Sigmoid colon (tissue), 7 donors: Measurements from ENCODE around the gene DNAJC21. TPM values are rescaled to one million over a fixed set of nuclear protein-coding genes. Genes with fewer than 3 reads are reported as not detected.
"Not testable (repeated sequence)": the region's sequence is repeated elsewhere in the genome, so short reads cannot be mapped to it uniquely, and the experiment has no call there.

Experiments
- DNase-seq: peaks from one replicate; pipeline ENCODE4 v3.0.0-alpha.2; 2019
- H3K27ac ChIP-seq, 4 donors: fragments of 200-600 bp; sonication (generic); one replicate each; pipeline ENCODE4 v1.5.1; 2016 to 2019; ENCODE audit warnings: mild to moderate bottlenecking in 1 of 4
- H3K27me3 ChIP-seq, 3 donors: fragments of 200-600 bp; sonication (generic); one replicate each; pipeline ENCODE4 v1.5.1; 2019; ENCODE audit warnings: mild to moderate bottlenecking in 1 of 3
- H3K36me3 ChIP-seq, 4 donors: fragments of 200-600 bp; sonication (generic); one replicate each; pipeline ENCODE4 v1.5.1; 2016 to 2019
- H3K4me1 ChIP-seq, 4 donors: fragments of 200-600 bp; sonication (generic); one replicate each; pipeline ENCODE4 v1.5.1; 2017 to 2019
- H3K4me3 ChIP-seq, 4 donors: fragments of 200-600 bp; sonication (generic); one replicate each; pipeline ENCODE4 v1.5.1; 2017 to 2019; ENCODE audit warnings: mild to moderate bottlenecking in 2 of 4, moderate library complexity in 1 of 4
- H3K9me3 ChIP-seq, 4 donors: fragments of 200-600 bp in 3 of 4; sonication (generic) in 3 of 4; one replicate each; pipeline versions ENCODE4 v1.5.1 to v1.6.1; 2013 to 2019
- EP300 ChIP-seq, 4 donors: sonication (generic); formaldehyde crosslinking; IDR thresholded peaks; one replicate each; pipeline ENCODE4 v1.6.1; 2017; ENCODE audit warnings: antibody characterized with exemption in 4 of 4
- POLR2A ChIP-seq, 2 donors: fragments of 450-650 bp; IDR thresholded peaks; one replicate each; pipeline ENCODE4 v1.6.1; 2016; ENCODE audit warnings: antibody characterized with exemption in 2 of 2, mild to moderate bottlenecking in 2 of 2, moderate library complexity in 2 of 2
- POLR2AphosphoS5 ChIP-seq, 4 donors: sonication (generic); formaldehyde crosslinking; IDR thresholded peaks; one replicate each; pipeline ENCODE4 v1.6.1; 2017; ENCODE audit warnings: antibody characterized with exemption in 4 of 4
- WGBS, 2 donors: extraction: QIAGEN DNeasy Blood & Tissue Kit; methylation state at CpG; one replicate each; pipeline ENCODE4 v1.1.7; 2013; 5-methylcytosine and 5-hydroxymethylcytosine counted together
- intact Hi-C: fragments of 100-400 bp; cut with DNase I; formaldehyde crosslinking; loops from one replicate; pipeline ENCODE4 v1.15.1; 2023
- polyA plus RNA-seq, 3 donors: library from polyadenylated mRNA; stranded (reverse); fragments of 200-250 nt; gene quantifications; one replicate each; pipeline ENCODE4 v1.2.3, GENCODE V29; 2013
- total RNA-seq, 4 donors: library from RNA; depleted of rRNA; stranded (reverse); fragments of >200 nt; gene quantifications; one replicate each; pipeline ENCODE4 v1.1.0, GENCODE V29; 2016
- TF ChIP-seq, protein P1 (sequence below), 4 experiments: fragments of 450-650 bp in 3 of 4; fragments of 200-600 bp in 1 of 4; IDR thresholded peaks; one replicate each; pipeline ENCODE4 v1.5.1; 2016 to 2019; ENCODE audit warnings: antibody characterized with exemption in 4 of 4, mild to moderate bottlenecking in 3 of 4, moderate library complexity in 2 of 4
- donor health status: healthy with polysubstance abuse.
- donor health status: Bipolar disorder and iron deficiency.
- donor health status: healthy.

DNAJC21 gene
- total and polyA plus RNA-seq, 7 donors: 26.4 to 47.1 (median 40.6) TPM

DNA sequence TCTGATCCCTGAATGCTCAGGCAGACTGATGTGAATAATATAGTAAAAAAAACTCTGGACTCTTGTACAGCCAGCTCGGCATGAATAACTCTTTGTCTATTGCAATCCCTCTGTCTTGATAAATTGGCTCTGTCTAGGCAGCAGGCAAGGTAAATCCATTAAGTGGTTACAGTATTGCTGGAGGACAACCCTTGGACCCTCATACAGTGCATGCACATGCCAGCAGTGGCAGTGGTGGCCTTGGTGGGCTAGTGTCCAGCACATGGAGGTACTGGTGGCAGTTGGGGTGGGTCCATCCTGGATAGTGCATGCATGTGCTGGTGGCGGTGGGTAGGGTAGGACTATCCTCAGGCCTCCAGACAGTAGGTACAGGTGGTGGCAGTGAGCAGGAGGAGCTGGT, 38.9 kb downstream of the DNAJC21 start:
- Histone ChIP-seq H3K27me3 (no peaks in the 10 kb centered on the region), H3K4me3 (no peak overlapping the region), H3K9me3 (no peaks in the 10 kb centered on the region), H3K36me3 (no peaks in the 10 kb centered on the region), H3K27ac (no peak overlapping the region), H3K4me1 (no peaks in the 10 kb centered on the region)
- WGBS, 2 donors: 95 to 98% methylated on average over 2 of the region's 2 CpGs
- no peak for DNase-seq
- intact Hi-C loops: no loop called here
- TF ChIP-seq POLR2AphosphoS5 (IDR thresholded peaks at IDR 0.05) (no peak), POLR2A (IDR thresholded peaks at IDR 0.05) (no peak), EP300 (IDR thresholded peaks at IDR 0.05) (no peak)
- TF ChIP-seq, protein P1, sequence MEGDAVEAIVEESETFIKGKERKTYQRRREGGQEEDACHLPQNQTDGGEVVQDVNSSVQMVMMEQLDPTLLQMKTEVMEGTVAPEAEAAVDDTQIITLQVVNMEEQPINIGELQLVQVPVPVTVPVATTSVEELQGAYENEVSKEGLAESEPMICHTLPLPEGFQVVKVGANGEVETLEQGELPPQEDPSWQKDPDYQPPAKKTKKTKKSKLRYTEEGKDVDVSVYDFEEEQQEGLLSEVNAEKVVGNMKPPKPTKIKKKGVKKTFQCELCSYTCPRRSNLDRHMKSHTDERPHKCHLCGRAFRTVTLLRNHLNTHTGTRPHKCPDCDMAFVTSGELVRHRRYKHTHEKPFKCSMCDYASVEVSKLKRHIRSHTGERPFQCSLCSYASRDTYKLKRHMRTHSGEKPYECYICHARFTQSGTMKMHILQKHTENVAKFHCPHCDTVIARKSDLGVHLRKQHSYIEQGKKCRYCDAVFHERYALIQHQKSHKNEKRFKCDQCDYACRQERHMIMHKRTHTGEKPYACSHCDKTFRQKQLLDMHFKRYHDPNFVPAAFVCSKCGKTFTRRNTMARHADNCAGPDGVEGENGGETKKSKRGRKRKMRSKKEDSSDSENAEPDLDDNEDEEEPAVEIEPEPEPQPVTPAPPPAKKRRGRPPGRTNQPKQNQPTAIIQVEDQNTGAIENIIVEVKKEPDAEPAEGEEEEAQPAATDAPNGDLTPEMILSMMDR (IDR thresholded peaks at IDR 0.05): no peak

DNA sequence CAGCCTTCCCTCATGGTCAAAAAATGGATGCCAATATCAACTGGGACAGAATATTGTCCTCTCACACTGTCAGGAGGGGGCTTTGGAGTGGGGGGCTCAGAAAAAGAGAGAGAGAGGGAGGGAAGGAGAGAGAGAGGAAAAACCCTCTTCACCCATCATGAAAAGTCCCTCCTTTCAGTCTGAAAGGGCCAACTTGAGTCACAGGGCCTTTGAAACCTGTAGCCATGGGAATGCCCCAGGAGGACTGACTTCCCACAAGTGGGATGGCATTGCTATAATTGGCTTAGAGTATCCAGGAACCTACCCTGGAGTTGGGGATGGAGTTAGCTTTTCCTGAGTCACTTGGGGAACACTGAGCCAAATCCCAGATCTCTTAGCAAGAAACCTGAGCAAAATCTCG, 41.2 kb downstream of the DNAJC21 start:
- DNase-seq: no peak
- Histone ChIP-seq H3K36me3 (no peaks in the 10 kb centered on the region), H3K27ac (no peak overlapping the region), H3K4me3 (no peak overlapping the region), H3K9me3 (no peaks in the 10 kb centered on the region), H3K27me3 (no peaks in the 10 kb centered on the region), H3K4me1 (no peaks in the 10 kb centered on the region)
- intact Hi-C loops: no loop called here
- WGBS, 2 donors: 48 to 73% methylated on average over 1 of the region's 1 CpG
- TF ChIP-seq EP300 (IDR thresholded peaks at IDR 0.05) (no peak), POLR2AphosphoS5 (IDR thresholded peaks at IDR 0.05) (no peak), POLR2A (IDR thresholded peaks at IDR 0.05) (no peak)
- TF ChIP-seq, protein P1 (IDR thresholded peaks at IDR 0.05): no peak

DNA sequence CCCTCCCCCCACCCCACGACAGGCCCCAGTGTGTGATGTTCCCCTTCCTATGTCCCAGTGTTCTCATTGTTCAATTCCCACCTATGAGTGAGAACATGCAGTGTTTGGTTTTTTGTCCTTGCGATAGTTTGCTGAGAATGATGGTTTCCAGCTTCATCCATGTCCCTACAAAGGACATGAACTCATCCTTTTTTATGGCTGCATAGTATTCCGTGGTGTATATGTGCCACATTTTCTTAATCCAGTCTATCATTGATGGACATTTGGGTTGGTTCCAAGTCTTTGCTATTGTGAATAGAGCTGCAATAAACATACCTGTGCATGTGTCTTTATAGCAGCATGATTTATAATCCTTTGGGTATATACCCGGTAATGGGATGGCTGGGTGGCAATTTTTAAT, 42.3 kb downstream of the DNAJC21 start:
- H3K36me3 ChIP-seq, H3K4me3 ChIP-seq, intact Hi-C loops, H3K4me1 ChIP-seq, DNase-seq, H3K27me3 ChIP-seq, H3K27ac ChIP-seq, H3K9me3 ChIP-seq: not testable (repeated sequence)
- WGBS, 2 donors: 77 to 95% methylated on average over 2 of the region's 4 CpGs

DNA sequence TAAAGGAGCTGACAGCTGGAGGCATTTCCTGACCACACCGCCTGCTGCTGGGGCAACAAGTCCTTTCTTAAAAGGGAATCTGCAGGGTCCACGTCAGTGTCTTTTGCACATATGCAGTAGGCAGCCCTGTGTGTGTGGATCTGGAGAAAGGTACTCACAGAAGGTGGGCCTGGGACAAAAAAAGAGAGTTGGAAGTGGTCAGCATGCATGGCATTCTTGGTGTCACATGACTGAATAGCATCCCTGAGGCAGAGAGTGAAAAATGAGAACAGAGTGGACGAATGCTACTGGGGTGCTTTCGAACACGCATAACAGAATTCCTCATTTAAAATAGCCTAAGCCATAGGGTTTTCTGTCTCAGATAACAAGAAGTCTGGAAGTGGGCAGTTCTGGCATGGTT, 47.0 kb downstream of the DNAJC21 start:
- H3K36me3 ChIP-seq: no peaks in the 10 kb centered on the region
- no peaks in the 10 kb centered on the region for H3K27me3 ChIP-seq
- TF ChIP-seq, protein P1 (IDR thresholded peaks at IDR 0.05): no peak
- TF ChIP-seq POLR2AphosphoS5 (IDR thresholded peaks at IDR 0.05) (no peak), POLR2A (IDR thresholded peaks at IDR 0.05) (no peak), EP300 (IDR thresholded peaks at IDR 0.05) (no peak)
- no peak for DNase-seq
- no peaks in the 10 kb centered on the region for H3K9me3 ChIP-seq
- H3K4me3 ChIP-seq: no peak overlapping the region
- H3K27ac ChIP-seq: no peak overlapping the region
- 86 to 91% methylated on average over 5 of the region's 5 CpGs for WGBS, 2 donors
- intact Hi-C loops: no loop called here
- H3K4me1 ChIP-seq: no peaks in the 10 kb centered on the region

DNA sequence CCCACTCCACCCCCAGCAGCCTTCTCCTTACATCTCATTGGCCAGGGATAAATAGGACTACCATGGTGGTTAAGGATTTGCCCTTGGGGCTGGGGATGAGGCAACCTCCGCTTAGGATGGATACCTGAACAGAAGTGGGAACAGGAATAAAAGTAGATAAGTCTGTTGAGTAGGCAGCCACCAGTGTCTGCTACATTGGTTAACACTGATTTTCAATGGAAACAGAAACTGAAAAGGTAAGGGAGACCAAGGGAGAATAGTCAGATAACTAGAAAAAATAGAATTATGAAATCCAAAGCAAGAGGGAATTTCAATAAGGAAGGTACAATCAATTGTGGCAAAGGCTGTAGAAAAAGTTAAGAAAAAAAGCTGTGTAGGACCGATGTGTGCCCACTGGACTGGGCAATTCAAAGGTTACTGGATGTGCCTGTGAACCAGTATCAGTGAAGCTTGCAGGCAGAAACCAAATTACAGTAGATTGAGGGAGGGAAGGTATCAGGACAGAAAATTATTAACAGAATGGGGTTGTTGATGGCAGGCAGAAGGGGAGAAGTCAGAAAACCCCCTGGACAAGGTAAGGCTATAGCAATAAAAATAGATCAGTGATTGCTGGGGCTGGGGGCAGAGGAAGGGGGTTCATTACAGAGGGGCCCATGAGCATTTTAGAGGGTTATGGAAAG, 48.7 kb downstream of the DNAJC21 start:
- no peak overlapping the region for H3K4me3 ChIP-seq
- no peaks in the 10 kb centered on the region for H3K9me3 ChIP-seq
- H3K4me1 ChIP-seq: no peaks in the 10 kb centered on the region
- intact Hi-C loops: no loop called here
- H3K36me3 ChIP-seq: no peaks in the 10 kb centered on the region
- no peaks in the 10 kb centered on the region for H3K27me3 ChIP-seq
- no peak for DNase-seq
- TF ChIP-seq POLR2A (IDR thresholded peaks at IDR 0.05) (no peak), EP300 (IDR thresholded peaks at IDR 0.05) (no peak), POLR2AphosphoS5 (IDR thresholded peaks at IDR 0.05) (no peak)
- TF ChIP-seq, protein P1 (IDR thresholded peaks at IDR 0.05): no peak
- WGBS, 2 donors: 48 to 85% methylated on average over 2 of the region's 2 CpGs
- no peak overlapping the region for H3K27ac ChIP-seq
